Heart left ventricle (tissue), 16 donors: ENCODE measurements around the gene CZIB. TPM values are rescaled to one million over a fixed set of nuclear protein-coding genes. Genes with fewer than 3 reads are reported as not detected.

Experiments used
- ATAC-seq, 4 donors: fragments of 200-7000 bp; cut with Tn5 transposase; one replicate each; pipeline ENCODE4 v1.9.1; 2020 to 2022; ENCODE audit warnings: moderate library complexity in 4 of 4, mild to moderate bottlenecking in 3 of 4, moderate number of reproducible peaks in 1 of 4
- DNase-seq, 5 donors: peaks; one replicate each; pipeline ENCODE4 v3.0.0-alpha.2; 2020
- H3K27ac ChIP-seq, 12 donors: fragments of 200-600 bp; sonication (generic) in 4 of 12; one replicate each; pipeline versions ENCODE4 v1.5.0 to v1.8.0; 2016 to 2022; ENCODE audit warnings: mild to moderate bottlenecking in 2 of 12
- H3K27me3 ChIP-seq, 9 donors: fragments of 200-600 bp; sonication (generic) in 2 of 9; one replicate each; pipeline versions ENCODE4 v1.5.1 to v1.8.0; 2016 to 2022; ENCODE audit warnings: mild to moderate bottlenecking in 3 of 9
- H3K36me3 ChIP-seq, 9 donors: fragments of 200-600 bp; sonication (generic) in 2 of 9; one replicate each; pipeline versions ENCODE4 v1.5.0 to v1.8.0; 2018 to 2022; ENCODE audit warnings: mild to moderate bottlenecking in 2 of 9
- H3K4me1 ChIP-seq, 12 donors: fragments of 200-600 bp; sonication (generic) in 4 of 12; one replicate each; pipeline versions ENCODE4 v1.5.0 to v1.8.0; 2016 to 2022; ENCODE audit warnings: mild to moderate bottlenecking in 3 of 12
- H3K4me3 ChIP-seq, 12 donors: fragments of 200-600 bp; sonication (generic) in 4 of 12; one replicate each; pipeline versions ENCODE4 v1.5.0 to v1.8.0; 2017 to 2022; ENCODE audit warnings: mild to moderate bottlenecking in 9 of 12, moderate library complexity in 4 of 12
- H3K9me3 ChIP-seq, 12 donors: fragments of 200-600 bp; sonication (generic) in 4 of 12; one replicate each; pipeline versions ENCODE4 v1.5.0 to v1.8.0; 2016 to 2022; ENCODE audit warnings: mild to moderate bottlenecking in 1 of 12
- POLR2A ChIP-seq, 2 donors: fragments of 450-650 bp; IDR thresholded peaks; one replicate each; pipeline ENCODE4 v1.6.1; 2017; ENCODE audit warnings: antibody characterized with exemption in 2 of 2, mild to moderate bottlenecking in 2 of 2, moderate library complexity in 2 of 2
- WGBS, 4 donors: extraction: QIAGEN DNeasy Blood & Tissue Kit in 2 of 4; methylation state at CpG; one replicate each; pipeline versions ENCODE4 v1.1.5 to v1.1.7; 2013 to 2018; 5-methylcytosine and 5-hydroxymethylcytosine counted together
- intact Hi-C, 10 donors: fragments of 100-400 bp; cut with DNase I; formaldehyde crosslinking; loops; one replicate each; pipeline versions ENCODE4 v1.11.1 to v1.14.2; 2022
- polyA plus RNA-seq, 2 donors: library from polyadenylated mRNA; stranded (reverse); fragments of 200-250 nt; gene quantifications; one replicate each; pipeline ENCODE4 v1.2.3, GENCODE V29; 2013
- total RNA-seq, 9 donors: library from RNA; depleted of rRNA in 2 of 9; stranded (reverse); fragments of >200 nt in 2 of 9; fragmentation: NEBNext Ultra II Directional in 3 of 9; extraction: Animal tissue kit (Norgen Biotek cat#: 25700) in 3 of 9; gene quantifications; one replicate each; pipeline versions ENCODE4 v1.1.0 to v1.2.4, GENCODE V29; 2016 to 2023
- TF ChIP-seq, protein P1 (sequence below), 12 donors: fragments of 200-600 bp; sonication (generic) in 4 of 12; IDR thresholded peaks; one replicate each; pipeline versions ENCODE4 v1.5.0 to v1.8.0; 2018 to 2022; ENCODE audit warnings: antibody characterized with exemption in 12 of 12, mild to moderate bottlenecking in 5 of 12
- donor health status: ischemic (EF 13 %, LVEDD 7.1; RV severe dilation, severe dysfunction).
- donor health status: healthy with polysubstance abuse.
- donor health status: DM: no; HTN: yes; CAD: no.
- donor health status: DM: no; HTN: no; CAD: no.
- donor health status: ischemic (EF 25% LVEDD 6.9; RV normal size, moderate dysfunction).
- donor health status: ischemic (EF 25% LVEDD 5.7; RV mildly dilated, moderate dysfunction).
- donor health status: healthy.
- donor health status: DM: yes; HTN: yes; CAD: no.
- donor health status: ischemic (EF 35%, LVEDD 5.7; RV mildly dilated, moderate dysfunction).
- donor health status: nonischemic (EF 11% LVEDD 7.7; RV severe dilation, severe dysfunction).
- donor health status: DM: yes; HTN: yes; CAD: no.
- donor health status: PGD.
- donor health status: ischemic (EF 29% LVEDD 5.4; RV normal size, mild dysfunction).
- donor health status: nonischemic (EF 23%, LVEDD 6.1; RV moderate dilation, normal function).

CZIB gene
- total and polyA plus RNA-seq, 11 donors: 39.4 to 85.0 (median 46.1) TPM

DNA sequence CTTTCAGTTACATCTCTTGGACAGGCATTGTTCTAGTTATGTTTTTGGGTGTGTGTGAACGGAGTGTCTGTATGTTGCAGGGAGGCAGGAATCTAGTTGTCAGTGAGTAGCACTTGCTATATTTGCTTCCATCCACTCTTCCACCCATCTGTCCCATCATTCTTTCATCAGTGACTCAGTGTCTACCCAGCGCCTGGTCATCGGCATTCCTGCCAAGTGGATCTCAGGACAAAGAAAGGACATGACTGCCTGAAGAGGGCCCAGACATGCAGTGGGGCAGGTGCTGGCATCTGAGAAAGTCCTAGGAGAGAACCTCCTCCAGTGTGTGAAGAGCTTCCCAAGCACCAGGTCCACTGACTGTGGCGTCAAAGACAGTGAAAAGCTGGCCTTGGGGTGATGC lies 45.1 kb upstream of the CZIB start:
- no peak for TF ChIP-seq POLR2A (IDR thresholded peaks at IDR 0.05)
- TF ChIP-seq, protein P1, sequence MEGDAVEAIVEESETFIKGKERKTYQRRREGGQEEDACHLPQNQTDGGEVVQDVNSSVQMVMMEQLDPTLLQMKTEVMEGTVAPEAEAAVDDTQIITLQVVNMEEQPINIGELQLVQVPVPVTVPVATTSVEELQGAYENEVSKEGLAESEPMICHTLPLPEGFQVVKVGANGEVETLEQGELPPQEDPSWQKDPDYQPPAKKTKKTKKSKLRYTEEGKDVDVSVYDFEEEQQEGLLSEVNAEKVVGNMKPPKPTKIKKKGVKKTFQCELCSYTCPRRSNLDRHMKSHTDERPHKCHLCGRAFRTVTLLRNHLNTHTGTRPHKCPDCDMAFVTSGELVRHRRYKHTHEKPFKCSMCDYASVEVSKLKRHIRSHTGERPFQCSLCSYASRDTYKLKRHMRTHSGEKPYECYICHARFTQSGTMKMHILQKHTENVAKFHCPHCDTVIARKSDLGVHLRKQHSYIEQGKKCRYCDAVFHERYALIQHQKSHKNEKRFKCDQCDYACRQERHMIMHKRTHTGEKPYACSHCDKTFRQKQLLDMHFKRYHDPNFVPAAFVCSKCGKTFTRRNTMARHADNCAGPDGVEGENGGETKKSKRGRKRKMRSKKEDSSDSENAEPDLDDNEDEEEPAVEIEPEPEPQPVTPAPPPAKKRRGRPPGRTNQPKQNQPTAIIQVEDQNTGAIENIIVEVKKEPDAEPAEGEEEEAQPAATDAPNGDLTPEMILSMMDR (IDR thresholded peaks at IDR 0.05): no peak
- Histone ChIP-seq H3K4me3 (no peak overlapping the region), H3K36me3 (peaks cover 0 to 43% (median 0%) of the 10 kb centered on the region in 9 donors), H3K27me3 (no peaks in the 10 kb centered on the region), H3K4me1 (no peaks in the 10 kb centered on the region), H3K27ac (no peak overlapping the region), H3K9me3 (no peaks in the 10 kb centered on the region)
- ATAC-seq (no peak), DNase-seq (no peak)
- intact Hi-C loops: no loop called here
- 76 to 94% (median 92%) methylated on average over 4 of the region's 4 CpGs for WGBS, 4 donors

DNA sequence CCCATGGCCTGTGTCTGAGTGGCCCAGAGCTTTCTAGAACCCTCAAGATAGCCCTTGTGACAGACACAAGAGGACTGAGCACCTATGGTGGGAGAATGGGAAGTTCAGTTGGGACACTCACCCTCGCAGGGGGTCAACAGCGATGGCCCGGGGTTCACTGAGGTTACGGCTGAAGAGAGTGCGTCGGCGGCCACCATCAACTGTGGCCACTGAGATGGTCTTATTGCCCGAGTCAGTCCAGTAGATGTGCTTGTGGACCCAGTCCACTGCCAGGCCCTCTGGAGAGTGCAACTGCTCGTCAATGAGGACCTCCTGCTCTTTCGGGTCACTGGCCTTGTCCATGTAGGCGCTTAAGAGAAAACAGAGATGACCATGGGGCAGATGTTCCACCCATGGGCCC lies 43.6 kb upstream of the CZIB start:
- no peak for TF ChIP-seq POLR2A (IDR thresholded peaks at IDR 0.05)
- TF ChIP-seq, protein P1 (IDR thresholded peaks at IDR 0.05): no peak
- ATAC-seq: no peak
- Histone ChIP-seq H3K36me3 (peaks cover 0 to 56% (median 0%) of the 10 kb centered on the region in 9 donors), H3K4me1 (no peaks in the 10 kb centered on the region), H3K27me3 (no peaks in the 10 kb centered on the region), H3K27ac (no peak overlapping the region), H3K4me3 (no peak overlapping the region), H3K9me3 (no peaks in the 10 kb centered on the region)
- intact Hi-C loops: no loop called here
- 93 to 98% (median 96%) methylated on average over 11 of the region's 11 CpGs for WGBS, 4 donors
- no peak for DNase-seq

DNA sequence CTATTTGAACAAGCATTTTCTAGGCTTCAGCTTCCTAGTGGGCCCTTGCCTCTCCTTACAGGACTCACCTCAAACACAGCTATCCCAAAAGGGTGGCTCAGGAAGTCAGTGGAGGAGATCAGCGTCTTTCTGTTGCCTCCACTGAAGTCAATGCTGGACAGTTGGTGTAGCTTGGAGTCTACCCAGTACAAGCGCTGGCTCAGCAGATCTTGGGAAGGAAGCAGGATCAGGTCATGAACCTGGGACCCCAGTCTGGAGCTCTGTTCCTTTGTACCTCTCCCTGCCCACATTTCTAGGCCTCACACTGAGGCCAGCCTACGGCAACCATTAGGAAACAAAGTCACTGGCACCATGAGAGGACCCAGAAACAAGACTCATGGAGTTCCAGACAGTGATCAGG lies 41.6 kb upstream of the CZIB start:
- Histone ChIP-seq H3K27me3 (no peaks in the 10 kb centered on the region), H3K4me1 (peaks cover 0 to 4% (median 0%) of the 10 kb centered on the region in 12 donors), H3K9me3 (no peaks in the 10 kb centered on the region), H3K4me3 (no peak overlapping the region), H3K27ac (no peak overlapping the region), H3K36me3 (peaks cover 0 to 58% (median 0%) of the 10 kb centered on the region in 9 donors)
- TF ChIP-seq POLR2A (IDR thresholded peaks at IDR 0.05): no peak
- TF ChIP-seq, protein P1 (IDR thresholded peaks at IDR 0.05): no peak
- WGBS, 4 donors: 91 to 97% (median 95%) methylated on average over 3 of the region's 3 CpGs
- intact Hi-C loops: no loop called here
- ATAC-seq: no peak
- no peak for DNase-seq

DNA sequence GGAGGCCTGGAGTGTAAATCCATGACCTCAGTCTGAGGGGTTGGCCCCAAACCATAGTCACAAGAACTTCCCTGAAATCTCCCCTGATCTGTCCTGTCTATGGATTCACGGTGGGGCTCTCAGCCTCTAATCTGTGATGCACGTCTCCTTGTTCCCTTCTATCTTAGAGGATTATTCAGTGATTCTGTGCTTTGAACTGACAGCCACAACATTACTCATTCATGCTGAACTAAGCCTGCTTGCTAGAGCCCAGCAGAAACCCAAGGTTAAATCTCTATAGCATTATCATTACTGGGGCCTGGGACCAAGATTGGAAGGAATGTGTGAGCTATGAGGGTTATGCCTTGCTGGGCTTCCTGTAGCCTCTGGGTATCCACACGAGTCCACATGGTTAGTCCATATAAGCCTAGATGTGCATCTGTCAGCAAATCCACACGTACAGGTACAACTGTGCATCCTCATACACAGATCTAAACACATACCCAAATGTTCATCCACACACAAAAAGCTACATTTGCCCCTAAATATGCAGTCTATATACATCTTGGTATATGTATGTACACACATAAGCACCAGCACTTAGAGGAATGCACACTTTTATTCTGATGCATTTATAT lies 40.3 kb upstream of the CZIB start:
- H3K4me3 ChIP-seq: no peak overlapping the region
- no peaks in the 10 kb centered on the region for H3K9me3 ChIP-seq
- 78 to 83% (median 80%) methylated on average over 4 of the region's 4 CpGs for WGBS, 4 donors
- peaks cover 0 to 4% (median 0%) of the 10 kb centered on the region in 12 donors for H3K4me1 ChIP-seq
- TF ChIP-seq, protein P1 (IDR thresholded peaks at IDR 0.05): no peak
- TF ChIP-seq POLR2A (IDR thresholded peaks at IDR 0.05): no peak
- intact Hi-C loops: no loop called here
- no peak overlapping the region for H3K27ac ChIP-seq
- ATAC-seq (no peak), DNase-seq (no peak)
- no peaks in the 10 kb centered on the region for H3K27me3 ChIP-seq
- peaks cover 0 to 58% (median 0%) of the 10 kb centered on the region in 9 donors for H3K36me3 ChIP-seq
